ENCODE data around the gene MDH2. TPM values are rescaled to one million over a fixed set of nuclear protein-coding genes. Genes with fewer than 3 reads are reported as not detected.
"Not testable (repeated sequence)": the region's sequence is repeated elsewhere in the genome, so short reads cannot be mapped to it uniquely, and the experiment has no call there.

MDH2 gene
- total and polyA plus RNA-seq, 2 of the 8 experiments (the other 6 are each of a cell fraction or from before 2014, with no cell fraction given), result 203 to 254 TPM

GRCh38 chr7:76029682-76030081 is 18.2 kb upstream of the MDH2 start:
- H3K23ac ChIP-seq (ENCODE audit: insufficient read length); H3K79me1 ChIP-seq (ENCODE audit: low read depth, low read length); H4K91ac ChIP-seq (replicated peaks; ENCODE audit: insufficient read length, low read length); H3K9ac ChIP-seq (replicated peaks in 1 of 4; ENCODE audit: extremely low read depth in 1 of 4, low read depth in 3 of 4, low read length in 3 of 4); H2BK12ac ChIP-seq (ENCODE audit: low read depth, low read length); H3K18ac ChIP-seq (ENCODE audit: extremely low read depth, low read length); H4K5ac ChIP-seq (ENCODE audit: insufficient read length, low read depth, low read length); H2BK5ac ChIP-seq (ENCODE audit: low read depth, low read length); H3K4ac ChIP-seq (replicated peaks; ENCODE audit: insufficient read length, low read depth, low read length); FAIRE-seq; H3K27ac ChIP-seq (ENCODE audit: low read depth, low read length); H2BK120ac ChIP-seq (replicated peaks; ENCODE audit: low read depth, low read length); DNase-seq (ENCODE audit: low read depth in 1 of 2, low spot score in 2 of 2); POLR2A ChIA-PET (ENCODE audit: partially characterized antibody); H3K27me3 ChIP-seq (replicated peaks in 1 of 4; ENCODE audit: control insufficient read depth in 3 of 4, extremely low read depth in 1 of 4, insufficient read depth in 3 of 4, low read length in 3 of 4); H2BK15ac ChIP-seq (ENCODE audit: low read length); H3K56ac ChIP-seq (replicated peaks; ENCODE audit: insufficient read length, low read depth, low read length); H2AK5ac ChIP-seq (ENCODE audit: low read depth, low read length); H3K4me2 ChIP-seq (ENCODE audit: insufficient read depth in 1 of 2, low read depth in 2 of 2, low read length in 2 of 2); H2AFZ ChIP-seq (ENCODE audit: low read length); H3K79me2 ChIP-seq (ENCODE audit: control insufficient read depth in 1 of 2, insufficient read depth in 2 of 2, low read length in 2 of 2); H4K20me1 ChIP-seq (replicated peaks in 1 of 2; ENCODE audit: control insufficient read depth in 1 of 2, insufficient read depth in 2 of 2, low read length in 2 of 2); H3K4me1 ChIP-seq (replicated peaks in 1 of 4; ENCODE audit: control insufficient read depth in 3 of 4, insufficient read depth in 4 of 4, low read length in 3 of 4); H3K4me3 ChIP-seq (ENCODE audit: extremely low read depth in 1 of 4, insufficient read depth in 2 of 4, low read depth in 3 of 4, low read length in 4 of 4); H4K8ac ChIP-seq (ENCODE audit: extremely low read depth, insufficient read depth, low read length); H3K9me3 ChIP-seq (ENCODE audit: insufficient read depth in 2 of 2, low read depth in 1 of 2, low read length in 1 of 2); H3K14ac ChIP-seq (ENCODE audit: insufficient read length); H2BK20ac ChIP-seq (ENCODE audit: low read length); H3K36me3 ChIP-seq (ENCODE audit: control insufficient read depth in 2 of 4, insufficient read depth in 4 of 4, low read length in 3 of 4); H3K23me2 ChIP-seq (ENCODE audit: low read depth, low read length): not testable (repeated sequence)
- WGBS, 2 experiments (ENCODE audit: extremely low coverage in 1 of 2, insufficient coverage in 1 of 2, insufficient read length in 1 of 2, insufficient replicate concordance in 2 of 2, low coverage in 1 of 2, low lambda C conversion rate in 2 of 2, missing lambda C conversion rate in 1 of 2), result 86% methylated on average over 7 of the region's 7 CpGs; no CpG with 5 or more reads in 1 of the 2 experiments
- CTCF ChIA-PET (ENCODE audit: partially characterized antibody), result interaction anchor here (0.6 to 3.1 kb wide), 4 partner anchors 10 to 17 kb away, joined by 3 to 15 read pairs (median 8); no protein-coding TSS in a partner anchor
- 0 out of 4 replicates have a peak, but pooled peaks of 1 of the 2 experiments have one; percentile 1 for TF ChIP-seq RAD21 (IDR thresholded peaks at IDR 0.05 in 1 of 2, conservative IDR thresholded peaks at IDR 0.05 in 1 of 2; ENCODE audit: low read depth in 2 of 2, low read length in 2 of 2)
